Iris pigment epithelial cell (primary cell): ENCODE results near the gene ZNF512B.
"Not testable (repeated sequence)": the region's sequence is repeated elsewhere in the genome, so short reads cannot be mapped to it uniquely, and the experiment has no call there.

Experiments
- DNase-seq: peaks from one replicate; pipeline ENCODE4 v3.0.0-alpha.2; 2011; ENCODE audit warnings: low read depth

ZNF512B gene, protein sequence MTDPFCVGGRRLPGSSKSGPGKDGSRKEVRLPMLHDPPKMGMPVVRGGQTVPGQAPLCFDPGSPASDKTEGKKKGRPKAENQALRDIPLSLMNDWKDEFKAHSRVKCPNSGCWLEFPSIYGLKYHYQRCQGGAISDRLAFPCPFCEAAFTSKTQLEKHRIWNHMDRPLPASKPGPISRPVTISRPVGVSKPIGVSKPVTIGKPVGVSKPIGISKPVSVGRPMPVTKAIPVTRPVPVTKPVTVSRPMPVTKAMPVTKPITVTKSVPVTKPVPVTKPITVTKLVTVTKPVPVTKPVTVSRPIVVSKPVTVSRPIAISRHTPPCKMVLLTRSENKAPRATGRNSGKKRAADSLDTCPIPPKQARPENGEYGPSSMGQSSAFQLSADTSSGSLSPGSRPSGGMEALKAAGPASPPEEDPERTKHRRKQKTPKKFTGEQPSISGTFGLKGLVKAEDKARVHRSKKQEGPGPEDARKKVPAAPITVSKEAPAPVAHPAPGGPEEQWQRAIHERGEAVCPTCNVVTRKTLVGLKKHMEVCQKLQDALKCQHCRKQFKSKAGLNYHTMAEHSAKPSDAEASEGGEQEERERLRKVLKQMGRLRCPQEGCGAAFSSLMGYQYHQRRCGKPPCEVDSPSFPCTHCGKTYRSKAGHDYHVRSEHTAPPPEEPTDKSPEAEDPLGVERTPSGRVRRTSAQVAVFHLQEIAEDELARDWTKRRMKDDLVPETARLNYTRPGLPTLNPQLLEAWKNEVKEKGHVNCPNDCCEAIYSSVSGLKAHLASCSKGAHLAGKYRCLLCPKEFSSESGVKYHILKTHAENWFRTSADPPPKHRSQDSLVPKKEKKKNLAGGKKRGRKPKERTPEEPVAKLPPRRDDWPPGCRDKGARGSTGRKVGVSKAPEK

DNA sequence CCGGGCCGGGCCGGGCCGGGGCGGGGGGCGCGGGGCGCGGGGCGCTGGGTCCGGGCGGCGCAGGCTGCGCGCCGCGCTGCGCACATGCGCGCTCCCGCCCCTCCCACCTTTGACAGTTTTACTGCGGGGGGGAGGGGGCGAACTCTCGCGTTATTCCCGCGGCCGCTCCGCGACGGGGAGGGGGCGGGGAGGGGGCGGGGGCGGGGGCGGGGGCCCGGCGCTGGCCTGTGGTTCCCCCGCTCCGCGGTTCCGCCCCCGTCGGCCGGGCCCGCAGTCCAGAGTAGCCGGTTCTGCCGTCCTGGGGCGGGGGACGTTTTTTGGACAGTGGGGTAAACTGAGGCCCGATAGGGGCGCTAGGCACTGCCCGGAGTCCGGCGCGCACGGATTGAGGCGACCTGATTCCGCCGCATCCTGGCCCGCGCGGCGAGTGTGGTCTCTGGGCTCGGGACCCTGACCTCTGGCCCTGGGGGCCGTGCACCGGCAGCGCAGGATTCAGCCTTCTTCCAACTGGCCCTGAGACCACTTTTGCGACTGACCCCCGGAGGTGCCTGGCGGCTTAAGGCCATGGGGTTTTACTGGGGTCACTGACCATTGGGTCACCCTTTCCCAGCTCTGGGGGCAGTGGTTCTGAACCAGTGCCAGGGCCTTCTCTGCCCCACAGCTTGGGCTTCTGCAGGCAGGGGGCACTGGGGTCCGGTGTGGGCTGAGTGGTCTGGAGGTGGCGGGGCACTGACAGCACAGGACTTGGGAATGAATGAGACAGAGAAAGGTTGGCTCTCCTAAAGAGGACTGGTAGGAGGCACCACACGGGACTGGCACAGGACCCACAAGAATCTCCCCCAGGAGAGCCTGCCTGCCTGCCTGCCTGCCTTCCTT lies at the start of gene ZNF512B:
ZNF512B (minus strand) TSS at position 93 of the 876 bp plus-strand sequence. CDS start 1,980 bp downstream, outside the sequence.
- DNase-seq: no peak

- no peak for DNase-seq
Observed at GRCh38 chr20:64015635-64016034, 45.9 kb upstream of the ZNF512B start.

GRCh38 chr20:64012385-64013154 lies 42.8 kb upstream of the ZNF512B start:
- not testable (repeated sequence) for DNase-seq

DNA sequence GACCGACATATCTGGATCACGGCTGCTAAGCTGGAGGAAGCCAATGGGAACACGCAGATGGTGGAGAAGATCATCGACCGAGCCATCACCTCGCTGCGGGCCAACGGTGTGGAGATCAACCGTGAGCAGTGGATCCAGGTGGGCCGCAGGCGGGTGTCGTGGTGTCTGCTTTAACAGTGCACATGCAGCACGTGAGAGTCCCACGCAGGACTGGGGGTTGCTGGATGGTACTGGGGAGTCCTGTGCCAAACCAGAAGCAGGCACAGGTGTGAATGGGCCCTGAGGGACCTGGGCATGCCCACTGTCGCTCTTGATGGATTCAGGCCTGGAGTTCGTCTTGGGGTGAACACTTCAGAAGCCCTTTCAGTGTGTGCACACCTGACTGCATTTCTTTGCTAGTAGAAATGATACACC lies 41.6 kb upstream of the ZNF512B start:
- DNase-seq: no peak

DNA sequence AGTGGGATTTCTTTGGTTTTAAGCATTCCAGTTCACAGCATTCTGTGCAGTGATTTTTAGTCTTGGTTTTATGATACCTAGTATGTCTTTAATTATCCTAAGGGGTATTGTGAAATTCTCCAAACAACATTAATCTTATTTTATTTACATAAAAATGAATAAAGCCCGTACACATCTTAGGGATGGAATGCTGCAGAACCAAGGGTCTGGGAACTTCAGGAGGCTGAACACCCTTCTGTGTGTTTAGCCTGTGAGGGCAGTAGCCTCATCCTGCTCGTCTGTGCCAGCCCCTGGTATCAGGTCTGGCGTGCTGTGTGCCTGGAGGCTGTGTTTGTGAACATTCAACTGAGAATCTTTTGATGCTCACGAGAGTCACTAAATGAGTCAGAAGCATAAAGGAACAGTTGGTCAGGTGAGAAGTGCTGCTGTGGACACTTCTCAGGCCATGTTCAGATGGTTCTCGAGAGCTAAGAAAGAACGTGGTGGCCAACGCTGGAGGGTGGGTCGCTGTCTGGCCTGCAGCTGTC lies 41.0 kb upstream of the ZNF512B start:
- DNase-seq: no peak

GRCh38 chr20:64009811-64010387 lies 40.2 kb upstream of the ZNF512B start:
- no peak for DNase-seq

- no peak for DNase-seq
Observed at GRCh38 chr20:64006902-64007301, 37.2 kb upstream of the ZNF512B start.

- no peak for DNase-seq
Observed at GRCh38 chr20:64006490-64006889, 36.8 kb upstream of the ZNF512B start.

- peak; percentile 43 for DNase-seq
Observed at GRCh38 chr20:64005394-64005793, 35.7 kb upstream of the ZNF512B start.

- no peak for DNase-seq
Observed at GRCh38 chr20:64003960-64004725, 34.4 kb upstream of the ZNF512B start.

- peak; percentile 11 for DNase-seq
Observed at GRCh38 chr20:64001607-64002011, 31.9 kb upstream of the ZNF512B start.

- DNase-seq: no peak
Observed at GRCh38 chr20:64000906-64001305, 31.2 kb upstream of the ZNF512B start.

- no peak for DNase-seq
Observed at GRCh38 chr20:63982937-63983336, 13.2 kb upstream of the ZNF512B start.

GRCh38 chr20:63980806-63981728 lies 11.3 kb upstream of the ZNF512B start, which contains the start of gene PRPF6:
PRPF6 (plus strand) TSS chr20:63981132; CDS start chr20:63981246, 114 bp downstream.
- DNase-seq: peak; percentile 96

DNA sequence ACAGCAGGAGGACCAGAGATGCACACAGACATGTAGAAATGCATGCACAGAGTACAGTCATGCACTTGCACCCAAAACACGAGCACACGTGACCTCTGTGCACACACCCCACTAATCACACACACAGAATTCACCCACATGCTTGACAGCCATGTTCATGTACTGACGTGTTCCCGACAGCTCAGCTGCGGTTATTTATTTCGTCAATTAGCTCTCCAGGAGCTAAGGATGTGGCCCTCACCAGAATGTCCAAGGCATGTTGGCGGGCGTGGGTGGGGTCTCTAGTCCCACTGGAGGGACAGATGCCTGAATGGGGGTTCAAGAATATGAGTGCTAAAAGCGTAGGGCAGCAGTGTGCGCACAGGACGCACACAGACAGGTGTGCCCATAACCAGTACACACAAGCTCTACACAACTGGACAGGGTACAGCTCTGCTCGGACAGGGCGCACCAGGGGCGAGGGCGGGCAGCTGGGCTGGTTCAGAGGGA lies 10.6 kb upstream of the ZNF512B start:
- no peak for DNase-seq

DNA sequence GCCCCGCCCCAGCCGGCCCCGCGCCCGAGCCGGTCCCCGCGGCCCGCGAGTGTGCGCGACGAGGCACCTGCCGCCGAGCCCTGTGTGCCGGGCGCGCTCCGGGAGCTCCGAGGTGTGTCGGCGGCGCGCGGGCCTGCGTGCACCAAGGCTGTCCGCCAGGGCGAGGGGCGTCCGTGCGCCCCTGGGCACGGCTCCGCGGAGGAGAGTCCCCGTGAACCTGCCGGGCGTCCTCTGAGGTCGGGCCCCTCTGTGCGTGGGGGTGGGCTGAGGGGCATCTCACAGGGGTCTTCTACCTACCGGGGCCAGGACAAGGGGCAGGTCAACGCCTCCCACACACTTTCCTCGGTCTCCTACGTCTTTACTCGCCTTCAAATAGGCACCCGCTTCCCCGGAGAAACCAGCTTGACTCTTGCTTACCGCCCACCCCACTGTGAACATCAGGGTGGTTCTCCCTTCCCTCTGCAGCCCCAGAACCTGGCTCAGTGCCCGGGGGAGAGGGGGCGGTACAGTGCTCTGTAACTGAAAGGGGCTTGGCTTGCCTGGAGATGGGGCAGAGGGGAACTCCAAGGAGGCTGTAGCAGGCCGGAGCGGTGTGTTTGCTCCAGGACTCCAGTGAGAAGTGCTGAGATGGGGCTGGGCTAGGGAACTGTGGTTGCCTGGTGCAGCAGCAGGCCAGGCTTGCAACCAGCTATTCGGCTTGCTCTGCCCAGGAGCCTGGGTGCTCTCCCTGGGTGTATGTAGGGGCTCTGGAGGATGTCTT lies 10.0 kb upstream of the ZNF512B start, which contains the start of gene SAMD10:
SAMD10 (minus strand) TSS at position 86 of the 760 bp plus-strand sequence. CDS start 175 bp downstream, outside the sequence.
- DNase-seq: peak; percentile 36

DNA sequence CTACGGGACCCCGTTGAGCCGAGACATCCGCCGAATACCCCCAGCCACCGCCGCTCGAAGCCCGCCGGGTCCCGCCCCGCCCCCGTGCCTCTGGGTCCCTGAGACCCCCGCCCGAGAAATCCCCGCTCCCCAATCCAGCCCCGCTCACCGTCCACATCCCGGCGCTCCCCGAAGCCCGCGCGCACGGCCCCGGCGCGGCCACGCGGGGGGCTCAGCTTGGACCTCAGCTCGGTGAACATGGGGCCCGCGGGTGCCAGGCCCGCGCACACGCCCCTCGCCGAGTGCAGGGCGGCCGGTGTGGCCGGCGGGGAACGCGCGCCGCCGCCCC lies 9.5 kb upstream of the ZNF512B start:
- DNase-seq: no peak
